Spleen (tissue), 7 donors: ENCODE results near the gene TPPP3.

Experiments used
- POLR2A ChIP-seq, 3 donors: fragments of 450-650 bp; IDR thresholded peaks; one replicate each; pipeline ENCODE4 v1.5.1; 2017; ENCODE audit warnings: antibody characterized with exemption in 3 of 3, mild to moderate bottlenecking in 1 of 3
- POLR2AphosphoS5 ChIP-seq, 3 donors: sonication (generic); formaldehyde crosslinking; IDR thresholded peaks; one replicate each; pipeline ENCODE4 v1.5.1; 2017; ENCODE audit warnings: antibody characterized with exemption in 3 of 3
- TF ChIP-seq, protein P1 (sequence below), 11 experiments: fragments of 200-600 bp in 7 of 11; fragments of 450-650 bp in 4 of 11; sonication (generic) in 4 of 11; IDR thresholded peaks in 8 of 11; conservative IDR thresholded peaks in 3 of 11; 1 replicate in 7 of 11; 2 replicates in 4 of 11; pipeline versions ENCODE4 v1.4.0 to v1.8.0; 2016 to 2021; ENCODE audit warnings: antibody characterized with exemption in 11 of 11, inconsistent platforms in 4 of 11, mild to moderate bottlenecking in 1 of 11
- donor health status: DM: no; HTN: no; CAD: no; lungs with moderate emphysema.
- donor health status: DM: no; HTN: no; CAD: no.
- donor health status: DM: no; HTN: no; CAD: no.

DNA sequence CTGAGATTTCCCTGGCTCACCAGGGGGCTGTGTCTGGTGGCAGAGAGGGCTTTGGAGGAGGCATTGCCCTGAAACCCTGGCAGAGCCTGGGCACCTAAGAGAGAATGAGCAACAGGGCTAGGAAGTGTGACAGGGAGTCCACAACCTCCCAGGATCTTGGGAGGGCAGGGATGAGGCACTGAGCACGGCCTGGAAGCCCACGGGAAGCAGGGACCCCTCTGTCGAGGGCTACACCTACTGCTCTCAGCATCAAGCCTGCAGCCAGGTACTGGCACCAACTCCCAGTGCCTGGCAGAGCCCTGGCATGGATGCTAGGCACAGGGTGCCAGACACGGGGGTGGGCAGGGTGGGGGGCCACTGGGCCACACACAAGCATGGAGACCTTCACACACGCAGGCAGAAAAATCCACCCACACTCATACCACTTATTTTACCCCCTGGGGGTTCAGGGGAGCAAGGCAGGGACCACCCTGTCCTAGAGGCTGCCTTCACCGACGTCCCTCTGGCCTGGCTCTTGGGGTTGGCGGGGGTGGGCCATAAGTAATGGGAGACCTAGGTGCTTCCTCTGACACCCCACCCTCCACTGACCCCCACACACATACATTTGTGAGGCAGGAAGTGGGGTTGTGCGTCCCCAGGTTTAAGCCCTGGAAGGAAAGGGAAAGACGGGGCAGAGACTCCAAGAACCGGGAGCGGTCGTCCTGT, 36.7 kb upstream of the TPPP3 start:
- TF ChIP-seq POLR2A (IDR thresholded peaks at IDR 0.05) (no peak), POLR2AphosphoS5 (IDR thresholded peaks at IDR 0.05) (no peak)
- TF ChIP-seq, protein P1, sequence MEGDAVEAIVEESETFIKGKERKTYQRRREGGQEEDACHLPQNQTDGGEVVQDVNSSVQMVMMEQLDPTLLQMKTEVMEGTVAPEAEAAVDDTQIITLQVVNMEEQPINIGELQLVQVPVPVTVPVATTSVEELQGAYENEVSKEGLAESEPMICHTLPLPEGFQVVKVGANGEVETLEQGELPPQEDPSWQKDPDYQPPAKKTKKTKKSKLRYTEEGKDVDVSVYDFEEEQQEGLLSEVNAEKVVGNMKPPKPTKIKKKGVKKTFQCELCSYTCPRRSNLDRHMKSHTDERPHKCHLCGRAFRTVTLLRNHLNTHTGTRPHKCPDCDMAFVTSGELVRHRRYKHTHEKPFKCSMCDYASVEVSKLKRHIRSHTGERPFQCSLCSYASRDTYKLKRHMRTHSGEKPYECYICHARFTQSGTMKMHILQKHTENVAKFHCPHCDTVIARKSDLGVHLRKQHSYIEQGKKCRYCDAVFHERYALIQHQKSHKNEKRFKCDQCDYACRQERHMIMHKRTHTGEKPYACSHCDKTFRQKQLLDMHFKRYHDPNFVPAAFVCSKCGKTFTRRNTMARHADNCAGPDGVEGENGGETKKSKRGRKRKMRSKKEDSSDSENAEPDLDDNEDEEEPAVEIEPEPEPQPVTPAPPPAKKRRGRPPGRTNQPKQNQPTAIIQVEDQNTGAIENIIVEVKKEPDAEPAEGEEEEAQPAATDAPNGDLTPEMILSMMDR (IDR thresholded peaks at IDR 0.05 in 8 of 11, conservative IDR thresholded peaks at IDR 0.05 in 3 of 11): no peak
